Activated CD4-positive, alpha-beta T cell treated with anti-CD3 and anti-CD28 coated beads, Interleukin-10, Interleukin-2, amounts not matched to agents 100 ng/mL and 50 ng/mL, durations not matched to agents 16 hours and 8 hours (primary cell): Measurements from ENCODE around the gene TUBB4A.
A peak's percentile ranks its signal among the peaks of the same experiment; 100 is the strongest.

Experiments
- DNase-seq: peaks from one replicate; pipeline ENCODE4 v3.0.0-alpha.2; 2020

The TUBB4A gene

DNA sequence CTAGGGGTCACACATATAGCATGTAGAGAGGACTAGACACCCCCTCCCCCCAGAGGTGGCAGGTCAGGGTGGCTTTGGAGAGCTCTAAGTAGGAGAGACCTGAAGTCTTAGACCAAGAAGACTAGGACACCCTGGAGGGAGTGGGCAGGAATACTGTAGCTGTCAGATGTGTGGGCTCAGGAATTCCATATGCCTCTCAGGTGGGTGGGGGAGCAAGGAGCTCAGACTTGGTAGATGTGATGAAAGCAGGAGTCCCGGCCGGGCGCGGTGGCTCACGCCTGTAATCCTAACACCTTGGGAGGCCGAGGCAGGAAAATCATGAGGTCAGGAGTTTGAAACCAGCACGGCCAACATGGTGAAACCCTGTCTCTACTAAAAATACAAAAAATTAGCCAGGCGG, 36.4 kb downstream of the TUBB4A start:
- DNase-seq = no peak

DNA sequence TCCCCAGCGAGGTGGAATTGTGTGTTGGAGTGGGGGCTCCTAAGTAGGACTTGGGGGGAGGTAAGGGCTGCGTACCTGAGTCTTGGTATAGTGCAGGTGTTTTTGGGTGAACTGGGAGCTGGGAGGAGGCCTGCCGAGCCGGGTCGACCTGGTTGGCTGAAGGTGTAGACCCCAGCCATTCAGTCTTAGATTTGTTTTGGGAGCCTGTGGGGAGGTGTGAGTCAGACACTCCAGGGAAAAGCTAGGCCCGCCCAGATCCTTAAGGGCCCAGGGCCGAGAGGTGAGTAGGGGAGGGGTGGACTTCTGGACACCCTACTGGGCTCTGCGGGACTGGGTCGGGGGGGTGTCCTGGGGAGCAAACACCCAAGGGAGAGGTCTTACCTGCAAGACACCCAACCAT, 37.1 kb downstream of the TUBB4A start:
- DNase-seq = no peak

DNA sequence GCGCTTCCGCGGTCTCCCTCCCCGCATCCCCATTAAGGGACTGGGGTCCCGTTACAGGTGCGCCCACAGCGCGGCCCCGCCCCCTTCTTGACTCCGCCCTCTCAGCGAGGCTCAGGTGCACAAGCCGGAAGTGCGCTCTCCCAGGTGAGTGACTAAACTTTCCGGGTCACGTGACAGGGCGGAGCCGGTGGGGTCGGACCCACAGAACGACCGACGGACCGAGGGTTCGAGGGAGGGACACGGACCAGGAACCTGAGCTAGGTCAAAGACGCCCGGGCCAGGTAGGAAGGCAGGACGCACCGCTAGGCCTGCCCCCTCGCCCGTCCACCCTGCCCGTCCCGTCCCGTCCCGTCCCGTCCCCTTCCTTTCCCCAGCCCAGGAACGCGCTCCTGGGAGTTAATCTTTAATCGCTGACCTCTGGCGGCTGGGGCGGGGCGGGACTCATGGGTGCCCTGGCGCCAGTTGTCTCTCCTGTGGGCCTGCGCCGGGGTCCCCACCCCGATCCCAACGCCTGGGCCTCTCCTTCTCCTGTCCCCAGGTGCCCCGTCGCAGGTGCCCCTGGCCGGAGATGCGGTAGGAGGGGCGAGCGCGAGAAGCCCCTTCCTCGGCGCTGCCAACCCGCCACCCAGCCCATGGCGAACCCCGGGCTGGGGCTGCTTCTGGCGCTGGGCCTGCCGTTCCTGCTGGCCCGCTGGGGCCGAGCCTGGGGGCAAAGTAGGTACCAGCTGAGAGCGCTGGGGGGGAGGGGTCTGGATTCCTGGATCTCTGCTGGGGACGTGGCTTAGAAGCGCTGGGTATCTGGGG, 37.8 kb downstream of the TUBB4A start, which contains the start of gene CRB3:
Gene CRB3, plus strand, starts transcription at position 202 of the 804 bp plus-strand sequence. Its CDS starts 431 bp downstream, at position 633.
- peak; percentile 28 for DNase-seq

DNA sequence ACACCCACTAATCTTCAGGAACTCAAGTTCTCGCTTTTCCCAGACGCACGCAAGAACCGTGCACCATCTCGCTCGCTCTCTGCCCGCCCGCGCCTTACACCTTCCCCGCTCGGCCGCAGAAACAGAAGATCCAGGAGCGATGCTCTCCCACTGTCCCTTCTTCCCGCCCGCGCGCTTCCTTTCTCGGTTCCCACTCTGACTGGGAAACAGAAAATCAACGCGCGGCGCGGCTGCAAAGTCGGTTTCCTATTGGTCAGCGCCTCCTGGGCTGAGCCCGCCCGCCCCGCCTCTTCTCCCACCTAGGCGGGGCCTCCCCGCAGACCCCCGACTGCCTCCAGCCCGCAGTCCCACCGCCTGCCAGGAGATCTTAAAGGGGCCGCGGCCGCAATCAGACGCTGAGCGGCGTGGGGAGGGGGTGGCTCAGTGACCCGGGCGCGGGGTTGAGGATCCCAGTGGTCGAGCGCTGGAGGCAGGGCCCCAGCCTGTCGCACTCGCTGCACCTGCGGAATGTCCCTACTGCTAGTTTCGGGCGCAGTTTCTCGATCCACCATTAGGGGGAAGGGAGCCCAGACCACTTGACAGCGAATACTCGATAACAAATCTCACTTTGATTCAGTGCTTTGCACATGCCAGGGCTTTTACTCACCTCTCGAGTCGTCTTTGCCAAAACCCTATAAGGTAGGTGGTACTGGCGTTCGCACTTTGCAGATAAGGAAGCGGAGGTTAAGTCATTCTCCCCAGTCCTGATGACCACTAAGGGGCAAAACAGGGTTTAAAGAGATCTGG, 41.8 kb downstream of the TUBB4A start:
- peak; percentile 97 for DNase-seq

DNA sequence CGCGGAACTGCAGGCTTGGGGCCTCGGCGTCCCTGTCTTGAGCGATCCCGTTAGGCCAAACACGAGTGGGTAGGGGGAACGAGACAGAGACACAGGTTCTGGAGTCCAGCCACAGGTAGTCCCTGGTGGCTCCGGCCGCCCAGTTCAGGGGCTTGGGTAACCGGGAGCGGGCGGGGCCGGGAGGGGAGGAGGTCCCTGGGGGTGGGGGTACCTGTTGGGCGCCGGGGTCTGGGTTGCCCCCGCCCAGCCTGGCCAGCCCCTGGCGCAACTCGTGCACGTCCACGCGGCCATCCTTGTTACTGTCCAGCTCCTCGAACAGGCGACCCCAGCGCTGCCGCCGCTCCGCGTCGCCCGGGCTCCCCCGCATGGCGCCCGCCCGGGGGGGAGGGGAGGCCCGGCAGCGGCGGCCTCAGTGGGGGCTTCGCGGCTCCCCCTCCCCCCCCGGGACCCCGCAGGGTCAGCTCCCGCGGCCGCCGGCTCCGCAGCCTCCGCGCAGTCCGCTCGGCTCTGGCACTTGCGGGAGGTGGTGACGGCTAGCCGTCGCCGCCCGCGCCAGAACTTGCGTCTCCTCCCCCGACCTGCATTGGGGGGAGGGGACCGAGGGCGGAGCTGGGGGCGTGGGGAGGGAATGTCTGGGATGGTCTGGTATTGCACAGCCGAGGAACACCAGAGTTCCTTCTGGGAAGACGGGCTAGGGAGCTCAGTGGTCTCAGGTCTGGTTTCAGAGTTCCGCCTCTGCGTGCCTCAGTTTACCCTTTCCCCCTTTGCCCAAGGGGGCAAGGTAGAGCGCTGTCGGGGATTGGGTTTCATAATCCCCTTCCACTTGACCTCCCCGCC, 42.6 kb downstream of the TUBB4A start, which contains the start of gene SLC25A23:
Gene SLC25A23, minus strand, starts transcription at position 531 of the 837 bp plus-strand sequence. Its CDS starts 164 bp downstream, at position 367.
- DNase-seq = peak; percentile 77

DNA sequence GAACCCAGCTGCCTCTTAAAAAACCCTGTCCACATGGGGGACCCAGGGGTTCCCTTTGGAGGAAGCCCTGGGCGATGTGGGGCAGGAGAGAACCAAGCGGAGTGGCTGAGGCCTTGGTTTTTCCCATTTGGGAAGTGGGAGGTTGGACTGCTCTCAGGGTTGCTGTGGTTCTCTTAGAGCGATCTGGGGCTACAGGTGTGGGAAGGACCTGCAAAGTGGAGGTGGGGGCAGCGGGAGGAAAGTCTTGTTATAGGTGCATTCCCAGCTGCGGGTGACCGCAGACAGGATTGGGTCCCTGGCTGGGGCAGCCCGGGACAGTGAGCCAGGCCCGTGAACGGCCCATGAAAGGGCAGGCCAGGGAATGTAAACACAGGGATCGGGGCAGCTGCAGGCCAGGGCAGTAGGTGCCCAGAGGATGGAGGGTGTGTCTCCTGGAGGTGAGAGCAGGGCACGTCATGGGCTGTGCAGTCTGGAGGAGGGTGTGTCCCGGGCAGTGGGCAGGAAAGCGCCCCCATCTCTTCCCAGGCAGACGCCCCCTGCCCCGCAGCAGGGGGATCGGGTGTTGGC, 43.3 kb downstream of the TUBB4A start:
- no peak for DNase-seq

DNA sequence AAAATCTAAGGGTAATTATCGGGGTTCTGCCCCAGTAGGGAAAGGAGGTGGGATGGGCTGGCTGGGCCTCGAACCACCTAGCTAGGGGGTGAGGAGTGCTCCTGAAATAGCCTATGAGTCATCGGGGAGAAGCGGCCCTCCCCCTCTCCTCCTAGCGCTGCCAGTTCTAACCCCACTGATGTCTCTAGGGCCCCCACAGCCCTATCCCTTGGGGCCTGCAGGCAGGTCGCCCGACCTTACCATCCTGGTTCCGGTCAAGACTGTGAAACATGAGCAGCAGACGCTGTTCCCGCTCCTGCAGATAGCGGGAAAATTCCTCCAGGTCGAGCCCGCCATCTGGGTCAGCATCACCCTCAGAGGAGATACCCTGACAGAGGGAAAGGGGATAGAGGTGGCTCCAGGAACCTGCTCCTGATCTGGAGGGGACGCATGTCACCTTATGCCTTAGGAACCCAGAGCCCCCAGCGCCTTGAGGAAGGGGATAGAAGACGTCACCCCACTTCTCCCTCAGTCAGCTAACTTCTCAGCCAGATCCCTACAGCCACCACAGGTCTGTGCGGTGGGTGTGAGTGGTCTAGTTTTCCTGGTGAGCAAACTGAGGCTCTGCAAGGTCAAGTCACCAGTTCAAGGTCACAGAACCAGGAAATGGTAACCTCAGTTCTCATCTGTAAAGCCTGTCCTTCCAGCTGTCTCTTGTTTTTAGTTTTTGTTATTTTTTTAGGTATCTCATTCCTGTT, 44.0 kb downstream of the TUBB4A start:
- DNase-seq = no peak

DNA sequence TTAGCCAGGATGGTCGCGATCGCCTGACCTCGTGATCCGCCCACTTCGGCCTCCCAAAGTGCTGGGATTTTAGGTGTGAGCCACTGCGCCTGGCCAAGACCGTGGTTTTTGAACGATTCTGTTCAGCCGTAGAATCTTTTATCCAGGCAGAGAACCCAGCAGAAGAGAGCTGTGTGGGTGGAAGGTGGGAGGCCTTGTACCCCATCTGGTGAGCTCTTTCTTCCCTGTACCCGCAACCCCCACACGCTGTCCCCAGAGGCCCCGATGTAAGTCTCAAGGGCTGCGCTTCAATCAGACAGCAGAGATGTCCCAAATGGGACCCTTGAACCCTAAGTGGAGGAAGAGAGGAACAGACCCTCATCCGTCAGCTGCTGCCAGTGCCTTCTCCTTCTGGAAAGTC, 46.2 kb downstream of the TUBB4A start:
- no peak for DNase-seq

DNA sequence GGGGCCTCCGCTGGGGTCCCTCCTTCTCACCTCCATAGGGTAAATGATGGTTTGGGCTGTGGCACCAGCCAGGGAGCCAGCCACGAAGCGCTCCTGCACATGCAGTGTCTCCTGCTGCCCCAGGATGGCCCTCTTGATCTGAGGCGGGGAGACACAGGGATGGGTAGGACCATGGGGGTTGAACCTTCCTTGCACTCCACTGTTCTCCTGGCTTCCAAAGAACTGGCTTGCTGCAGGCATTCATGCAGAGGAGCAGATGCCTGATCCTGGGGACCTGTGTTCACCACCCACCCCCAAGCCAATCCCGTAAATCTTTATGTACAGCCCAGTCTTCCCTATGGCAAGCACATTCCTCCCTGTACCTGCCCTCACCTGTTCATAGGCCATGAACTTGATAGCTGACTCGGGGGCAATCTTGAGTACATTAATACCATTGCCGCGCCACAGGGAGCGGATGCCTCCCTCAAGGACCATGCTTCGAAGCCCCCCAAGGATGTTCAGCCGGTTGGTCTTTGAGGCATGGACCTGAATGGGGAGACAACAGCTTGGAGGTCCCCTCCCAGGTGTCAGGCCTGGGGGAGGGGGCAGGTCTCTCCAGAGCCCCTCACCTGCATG, 48.1 kb downstream of the TUBB4A start:
- DNase-seq = no peak

DNA sequence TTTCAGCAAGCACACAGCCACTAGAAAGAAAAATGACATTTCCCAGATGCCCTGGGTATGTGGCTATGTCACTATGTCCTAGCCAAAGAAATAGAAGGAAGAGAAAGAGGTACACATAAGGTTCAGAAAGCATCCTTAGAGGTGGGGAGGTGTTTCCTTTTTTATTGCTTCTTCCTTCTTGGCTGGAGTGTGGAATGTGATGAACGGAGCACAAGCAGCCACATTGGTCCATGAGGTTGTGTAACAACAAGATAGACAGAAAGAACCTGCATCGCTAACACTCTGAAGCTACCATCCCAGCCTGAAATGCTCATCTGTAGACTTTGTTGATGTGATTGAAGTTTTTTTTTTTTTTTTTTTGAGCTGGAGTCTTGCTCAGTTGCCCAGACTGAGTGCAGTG, 49.2 kb downstream of the TUBB4A start:
- no peak for DNase-seq

DNA sequence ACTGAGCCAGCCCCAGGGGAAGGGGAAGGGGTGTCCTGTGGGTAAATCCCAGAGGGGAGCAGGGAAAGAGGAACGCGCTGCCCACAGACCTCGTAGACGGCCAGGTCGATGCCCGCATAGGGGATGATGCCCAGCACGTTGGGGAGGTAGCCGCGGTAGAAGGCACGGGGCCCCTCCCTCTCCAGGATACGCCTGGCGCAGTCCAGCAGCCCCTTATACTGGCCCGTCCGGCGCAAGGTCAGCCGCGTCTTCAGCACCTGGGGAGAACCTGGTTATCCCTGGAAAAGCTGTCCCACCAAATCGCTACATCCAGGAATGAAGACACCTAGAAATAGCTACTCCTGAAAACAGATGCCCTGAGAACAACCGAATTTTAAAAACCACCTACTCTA, 49.9 kb downstream of the TUBB4A start:
- DNase-seq = no peak

DNA sequence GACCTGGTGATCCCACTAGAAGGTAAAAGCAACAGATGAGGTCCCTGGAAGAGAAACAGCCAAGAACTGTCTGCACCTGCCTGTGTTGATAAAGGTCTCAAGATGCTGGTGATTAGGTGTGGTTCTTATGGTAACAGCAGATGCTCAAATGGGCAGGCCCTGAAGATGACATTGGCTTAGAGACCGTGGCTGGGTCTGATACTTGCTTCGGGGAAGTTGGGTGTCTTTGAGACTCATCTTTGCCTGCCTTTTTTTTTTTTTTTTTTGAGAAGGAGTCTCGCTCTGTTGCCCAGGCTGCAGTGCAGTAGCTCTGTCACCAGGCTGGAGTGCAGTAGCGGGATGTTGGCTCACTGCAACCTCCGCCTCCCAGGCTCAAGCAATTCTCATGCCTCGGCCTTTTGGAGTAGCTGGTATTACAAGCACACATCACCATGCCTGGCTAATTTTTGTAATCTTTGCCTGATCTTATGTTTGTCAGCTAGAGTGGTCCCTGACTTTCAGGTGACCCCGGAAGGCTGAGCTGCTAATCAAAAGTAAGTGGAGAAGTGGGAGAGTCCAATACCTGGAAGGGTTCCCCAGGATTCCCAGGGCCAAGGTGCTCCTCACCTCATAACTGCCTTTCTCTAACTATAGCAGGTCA, 50.4 kb downstream of the TUBB4A start:
- DNase-seq = no peak

DNA sequence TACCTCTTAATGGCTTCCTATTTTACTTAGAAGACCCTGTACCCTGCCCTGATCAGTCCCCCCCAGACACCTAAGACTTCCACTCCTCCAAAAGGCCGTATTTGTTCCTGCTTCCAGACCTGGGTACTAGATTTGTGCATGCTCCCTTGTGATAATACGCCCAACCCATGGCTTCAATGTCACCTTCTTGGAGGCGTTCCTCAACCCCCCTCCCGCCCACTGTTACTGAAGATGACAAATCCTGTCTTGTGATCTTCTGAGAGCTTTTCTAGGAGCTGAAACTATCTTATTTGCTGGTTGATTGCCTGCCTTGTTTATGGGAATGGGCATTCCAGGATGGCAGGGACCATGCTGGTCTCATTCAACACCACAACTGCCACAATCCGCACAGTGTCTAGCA, 51.9 kb downstream of the TUBB4A start:
- DNase-seq = no peak

DNA sequence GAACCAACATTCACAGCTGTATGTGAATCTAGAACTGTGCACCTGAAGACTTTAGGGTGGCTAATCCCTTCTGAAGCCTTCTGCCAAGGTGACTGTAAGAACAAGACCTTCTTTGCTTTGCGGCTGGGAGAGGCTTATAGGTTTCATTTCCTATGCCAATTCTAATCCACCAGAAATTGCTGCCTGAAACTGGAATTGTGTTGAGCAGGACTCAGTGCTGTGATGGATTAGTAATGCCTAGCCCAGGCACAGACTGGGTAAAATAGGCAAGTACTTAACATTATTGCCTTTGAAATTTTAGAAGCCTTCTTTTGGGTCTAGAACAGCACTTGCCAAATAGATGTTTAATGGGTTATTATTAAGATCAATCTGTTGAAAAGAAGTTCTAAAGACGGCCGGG, 54.1 kb downstream of the TUBB4A start:
- no peak for DNase-seq

DNA sequence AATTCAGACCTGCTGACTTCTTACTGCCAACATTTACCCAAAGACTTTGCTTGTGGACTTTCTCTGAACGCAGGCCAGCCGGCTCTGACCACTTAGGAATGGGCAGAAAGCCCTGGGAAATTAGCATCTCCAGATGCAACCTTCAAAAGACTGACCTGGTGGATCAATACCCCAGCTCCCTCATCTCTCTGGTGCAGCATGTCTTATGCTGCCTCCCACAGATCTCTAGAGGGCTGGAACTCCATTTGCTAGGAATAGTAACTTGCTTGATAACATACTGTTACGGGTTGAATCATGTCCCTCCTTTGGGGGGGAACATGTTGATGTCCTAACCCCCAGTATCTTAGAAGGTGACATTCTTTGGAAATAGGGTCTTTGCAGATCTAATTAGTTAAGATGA, 55.7 kb downstream of the TUBB4A start:
- no peak for DNase-seq
